NT2/D1 (cell line): ENCODE data around the gene CYTH3.
"Not testable (repeated sequence)": the region's sequence is repeated elsewhere in the genome, so short reads cannot be mapped to it uniquely, and the experiment has no call there.

ENCODE experiments used
- YY1 ChIP-seq: IDR thresholded peaks from 2 replicates; pipeline ENCODE4 v1.6.1; 2011; ENCODE audit not compliant: insufficient read length, insufficient read depth
- ZNF274 ChIP-seq: IDR thresholded peaks from 2 replicates; pipeline ENCODE4 v1.6.1; 2011; ENCODE audit warnings: mild to moderate bottlenecking, low read depth, low read length

DNA sequence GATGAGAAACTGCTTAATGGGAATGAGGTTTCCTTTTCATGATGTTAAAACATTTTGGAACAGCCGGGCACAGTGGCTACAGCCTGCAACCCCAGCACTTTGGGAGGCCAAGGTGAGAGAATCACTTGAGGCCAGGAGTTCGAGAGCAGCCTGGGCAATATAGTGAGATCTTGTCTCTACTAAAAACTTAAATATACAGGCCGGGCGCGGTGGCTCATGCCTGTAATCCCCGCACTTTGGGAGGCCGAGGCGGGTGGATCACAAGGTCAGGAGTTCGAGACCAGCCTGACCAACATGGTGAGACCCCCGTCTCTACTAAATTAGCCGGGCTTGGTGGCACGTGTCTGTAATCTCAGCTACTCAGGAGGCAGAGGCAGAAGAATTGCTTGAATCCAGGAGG is 19.5 kb upstream of the CYTH3 start:
- TF ChIP-seq YY1, ZNF274: not testable (repeated sequence)
